ENCODE results near the gene C1D.
"Not testable (repeated sequence)": the region's sequence is repeated elsewhere in the genome, so short reads cannot be mapped to it uniquely, and the experiment has no call there.

Gene C1D

GRCh38 chr2:67997903-67998302, 64.9 kb downstream of the C1D start:
- DNase-seq = no peak

- no peak for DNase-seq
Observed at GRCh38 chr2:67997528-67997900, 65.3 kb downstream of the C1D start.

- no peak for DNase-seq
Observed at GRCh38 chr2:67996772-67997527, 65.9 kb downstream of the C1D start.

GRCh38 chr2:67994716-67995115, 68.1 kb downstream of the C1D start:
- DNase-seq = no peak

- not testable (repeated sequence) for DNase-seq
Observed at GRCh38 chr2:67994069-67994468, 68.7 kb downstream of the C1D start.

GRCh38 chr2:67993329-67993728, 69.5 kb downstream of the C1D start:
- no peak for DNase-seq

- no peak for DNase-seq
Observed at GRCh38 chr2:67991456-67991855, 71.3 kb downstream of the C1D start.

Measured in effector CD4-positive, alpha-beta T cell (primary cell).